A673 (cell line): ENCODE measurements around the gene CDC6.

Source experiments
- CTCF ChIP-seq: fragments of 300-800, 200-600 bp; sonication (generic); conservative IDR thresholded peaks from 2 replicates; pipeline ENCODE4 v1.5.1; 2017; ENCODE audit warnings: low read depth, mild to moderate bottlenecking, antibody characterized with exemption, low read length, moderate library complexity, mixed read lengths
- EZH2 ChIP-seq: fragments of 200-600 bp; sonication (generic); IDR thresholded peaks from 2 replicates; pipeline ENCODE4 v1.6.1; 2017; ENCODE audit warnings: borderline replicate concordance, low read depth, mild to moderate bottlenecking, mixed read lengths, antibody characterized with exemption, low read length; ENCODE audit not compliant: poor library complexity, severe bottlenecking

- TF ChIP-seq CTCF (no peak), EZH2 (no peak)
Measured at GRCh38 chr17:40327244-40327729, 39.6 kb downstream of the CDC6 start.
